GM19452 (cell line): ENCODE data around the gene RNU2-1.
"Not testable (repeated sequence)": the region's sequence is repeated elsewhere in the genome, so short reads cannot be mapped to it uniquely, and the experiment has no call there.

Experiments used
- ATAC-seq: cut with Tn5 transposase; IDR thresholded peaks from one replicate; pipeline ENCODE4 v1.9.1; 2021; ENCODE audit not compliant: unreplicated experiment

Gene RNU2-1

DNA sequence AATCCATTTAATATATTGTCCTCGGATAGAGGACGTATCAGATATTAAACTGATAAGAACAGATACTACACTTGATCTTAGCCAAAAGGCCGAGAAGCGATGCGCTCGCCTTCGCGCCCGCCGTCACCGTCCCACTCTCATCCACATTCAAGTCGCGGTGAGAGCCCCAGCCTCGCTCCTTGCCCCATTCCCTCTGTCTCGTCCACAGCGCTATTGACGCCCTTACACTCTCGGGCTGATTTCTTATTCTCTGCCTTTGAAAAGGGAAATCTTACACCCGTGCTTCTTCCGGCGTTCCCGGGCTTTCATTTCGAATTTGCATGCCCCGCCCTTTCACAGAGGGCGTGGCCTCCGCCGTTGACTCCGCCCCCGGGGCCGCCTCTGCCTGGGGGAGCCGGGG, at the start of gene RNU2-1:
Gene RNU2-1 (minus strand): TSS at position 101 of the 400 bp plus-strand sequence.
- ATAC-seq: not testable (repeated sequence)

GRCh38 chr17:43272914-43273313, 39.1 kb upstream of the RNU2-1 start:
- ATAC-seq: not testable (repeated sequence)

DNA sequence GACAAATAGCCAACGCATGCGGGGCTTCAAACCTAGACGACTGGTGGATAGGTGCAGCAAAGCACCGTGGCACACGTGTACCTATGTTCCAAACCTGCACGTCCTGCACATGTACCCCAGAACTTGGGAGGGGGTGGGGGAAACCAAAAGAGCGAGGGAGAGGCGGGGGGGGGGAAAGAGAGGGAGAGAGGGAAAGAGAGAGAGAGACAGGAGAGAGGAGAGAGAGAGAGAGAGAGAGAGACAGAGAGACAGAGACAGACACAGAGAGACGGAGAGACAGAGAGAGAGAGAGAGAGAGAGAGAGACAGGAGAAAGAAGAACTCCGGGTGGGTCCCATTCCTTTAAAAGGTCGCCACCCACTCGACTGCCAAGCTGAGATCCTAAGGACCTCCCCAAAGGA, 38.7 kb upstream of the RNU2-1 start:
- ATAC-seq: not testable (repeated sequence)

- ATAC-seq: not testable (repeated sequence)
Measured at GRCh38 chr17:43270552-43271504, 37.1 kb upstream of the RNU2-1 start.

DNA sequence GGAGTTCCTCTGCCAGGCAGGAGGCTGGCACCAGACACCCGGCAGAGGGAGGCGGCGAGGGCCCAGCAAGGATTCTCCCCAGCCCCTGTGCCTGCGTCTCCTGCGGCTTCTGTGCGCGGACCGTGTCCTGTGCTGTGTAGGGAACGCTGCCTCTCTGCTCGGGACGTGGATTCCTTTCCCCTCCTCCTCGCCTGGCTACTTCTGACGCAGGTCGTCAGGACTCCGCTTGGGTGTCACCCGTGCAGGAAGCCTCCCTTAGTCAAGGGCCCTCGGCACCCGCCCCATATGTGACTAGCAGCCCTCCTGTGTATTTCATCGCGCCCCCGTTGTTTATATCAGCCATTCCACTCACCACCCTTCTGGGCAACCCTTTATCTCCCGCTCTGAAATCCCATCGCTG, 12.7 kb upstream of the RNU2-1 start:
- not testable (repeated sequence) for ATAC-seq

DNA sequence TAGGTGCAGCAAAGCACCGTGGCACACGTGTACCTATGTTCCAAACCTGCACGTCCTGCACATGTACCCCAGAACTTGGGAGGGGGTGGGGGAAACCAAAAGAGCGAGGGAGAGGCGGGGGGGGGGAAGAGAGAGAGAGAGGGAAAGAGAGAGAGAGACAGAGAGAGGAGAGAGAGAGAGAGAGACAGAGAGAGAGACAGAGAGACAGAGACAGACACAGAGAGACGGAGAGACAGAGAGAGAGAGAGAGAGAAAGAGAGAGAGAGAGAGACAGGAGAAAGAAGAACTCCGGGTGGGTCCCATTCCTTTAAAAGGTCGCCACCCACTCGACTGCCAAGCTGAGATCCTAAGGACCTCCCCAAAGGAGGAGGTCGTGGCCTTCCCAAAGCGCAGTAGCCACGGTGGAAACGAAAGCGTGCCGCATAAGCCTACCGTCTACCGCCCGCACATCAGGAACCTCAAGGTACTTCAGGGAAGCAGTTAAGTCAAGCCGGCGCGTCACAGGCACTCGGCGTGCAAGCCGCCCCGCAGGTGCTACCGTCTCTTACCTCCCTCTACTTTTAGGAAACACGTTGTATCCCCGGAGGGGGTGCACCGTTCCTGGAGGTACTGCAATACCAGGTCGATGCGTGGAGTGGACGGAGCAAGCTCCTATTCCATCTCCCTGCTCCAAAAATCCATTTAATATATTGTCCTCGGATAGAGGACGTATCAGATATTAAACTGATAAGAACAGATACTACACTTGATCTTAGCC, 7.0 kb upstream of the RNU2-1 start:
- ATAC-seq: not testable (repeated sequence)

- ATAC-seq: not testable (repeated sequence)
Measured at GRCh38 chr17:43239597-43239996, 5.8 kb upstream of the RNU2-1 start.

DNA sequence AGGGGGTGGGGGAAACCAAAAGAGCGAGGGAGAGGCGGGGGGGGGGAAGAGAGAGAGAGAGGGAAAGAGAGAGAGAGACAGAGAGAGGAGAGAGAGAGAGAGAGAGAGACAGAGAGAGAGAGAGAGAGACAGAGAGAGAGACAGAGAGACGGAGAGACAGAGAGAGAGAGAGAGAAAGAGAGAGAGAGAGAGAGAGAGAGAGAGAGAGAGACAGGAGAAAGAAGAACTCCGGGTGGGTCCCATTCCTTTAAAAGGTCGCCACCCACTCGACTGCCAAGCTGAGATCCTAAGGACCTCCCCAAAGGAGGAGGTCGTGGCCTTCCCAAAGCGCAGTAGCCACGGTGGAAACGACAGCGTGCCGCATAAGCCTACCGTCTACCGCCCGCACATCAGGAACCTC, 514 bp downstream of the RNU2-1 start:
- not testable (repeated sequence) for ATAC-seq

DNA sequence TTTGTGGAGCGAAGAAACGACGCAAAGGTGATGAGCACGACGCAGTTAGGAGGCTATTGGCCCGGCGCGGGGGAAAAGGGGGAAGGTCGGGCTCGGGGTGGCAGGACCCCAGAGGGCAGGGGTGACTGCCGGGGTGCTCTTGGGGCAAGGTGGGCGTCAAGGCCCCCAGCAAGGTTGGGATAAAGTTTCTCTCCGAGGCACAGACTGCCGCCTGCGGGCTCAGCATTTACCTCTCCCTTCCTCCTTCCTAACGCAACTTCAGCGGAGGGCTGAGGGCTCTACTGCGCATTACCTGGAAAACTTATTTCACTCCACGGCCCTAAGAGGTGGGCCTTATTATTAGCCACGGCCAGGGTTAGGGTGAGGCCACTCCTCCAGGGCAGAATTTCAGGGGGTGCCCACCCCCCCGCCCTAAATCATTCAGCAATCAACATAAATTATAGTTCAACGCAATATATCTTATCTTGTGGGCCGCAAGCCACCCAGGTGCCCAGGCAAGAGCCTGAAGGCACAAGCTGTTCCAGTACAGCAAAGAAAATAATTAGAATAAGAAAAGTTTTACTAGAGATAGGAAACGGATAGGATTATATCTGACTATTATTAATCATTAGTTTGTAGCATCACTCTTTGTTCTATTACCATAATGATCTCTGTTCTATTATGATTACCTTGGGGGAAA, 1.6 kb downstream of the RNU2-1 start:
- ATAC-seq: not testable (repeated sequence)

- ATAC-seq: not testable (repeated sequence)
Measured at GRCh38 chr17:43231205-43232020, 2.4 kb downstream of the RNU2-1 start.

DNA sequence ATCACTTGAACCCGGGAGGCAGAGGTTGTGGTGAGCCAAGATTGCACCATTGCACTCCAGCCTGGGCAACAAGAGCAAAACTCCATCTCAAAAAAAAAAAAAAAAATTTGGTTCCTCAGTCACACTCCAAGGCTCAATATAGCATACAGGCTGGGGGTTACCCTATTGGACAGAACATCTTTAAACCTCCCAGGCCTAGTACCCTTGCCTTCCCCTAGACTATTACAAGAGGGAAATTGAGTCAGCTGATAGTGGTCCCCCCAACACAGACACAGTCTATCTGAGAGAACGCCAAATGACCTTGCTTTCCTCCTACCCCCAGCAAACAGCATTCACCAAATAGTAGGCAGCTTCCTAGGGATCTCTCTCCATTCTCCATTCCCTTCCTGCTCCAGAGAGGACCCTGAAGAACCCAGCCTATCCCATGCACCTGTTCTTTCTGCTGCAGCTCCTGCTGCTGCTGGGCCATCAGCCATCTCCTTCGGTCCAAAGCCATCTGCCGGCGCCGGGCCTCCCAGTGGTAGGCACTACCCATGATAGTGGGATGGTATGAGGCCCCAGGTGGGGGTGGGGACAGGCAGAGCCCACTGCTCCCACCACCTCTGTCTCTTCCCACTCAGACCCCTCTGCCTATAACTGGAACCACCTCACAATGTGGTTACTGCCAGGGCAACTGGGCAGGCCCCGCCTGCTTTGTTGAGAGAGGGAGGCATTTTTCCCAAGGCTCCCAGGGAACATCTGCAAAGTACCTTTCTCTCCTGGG, 5.6 kb downstream of the RNU2-1 start, which contains the start of gene CCDC200:
Gene CCDC200 (minus strand): TSS at position 604 of the 763 bp plus-strand sequence. CDS start 69 bp downstream, at position 535.
- ATAC-seq: not testable (repeated sequence)

DNA sequence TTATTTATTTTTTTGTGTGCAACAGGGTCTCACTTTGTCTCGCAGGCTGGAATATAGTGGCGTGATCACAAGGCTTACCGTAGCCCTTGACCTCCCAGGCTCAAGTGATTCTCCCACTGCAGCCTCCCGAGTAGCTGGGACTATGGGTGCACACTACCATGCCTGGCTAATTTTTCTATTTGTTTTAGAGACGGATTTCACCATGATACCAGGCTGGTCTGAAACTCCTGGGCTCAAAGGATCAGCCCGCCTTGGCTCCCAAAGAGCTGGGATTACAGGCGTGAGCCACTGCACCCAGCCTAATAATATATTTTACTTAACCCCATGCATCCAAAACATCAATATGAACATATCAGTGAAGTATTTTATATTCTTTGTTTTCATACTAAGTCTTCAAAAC, 7.4 kb downstream of the RNU2-1 start:
- no peak for ATAC-seq

DNA sequence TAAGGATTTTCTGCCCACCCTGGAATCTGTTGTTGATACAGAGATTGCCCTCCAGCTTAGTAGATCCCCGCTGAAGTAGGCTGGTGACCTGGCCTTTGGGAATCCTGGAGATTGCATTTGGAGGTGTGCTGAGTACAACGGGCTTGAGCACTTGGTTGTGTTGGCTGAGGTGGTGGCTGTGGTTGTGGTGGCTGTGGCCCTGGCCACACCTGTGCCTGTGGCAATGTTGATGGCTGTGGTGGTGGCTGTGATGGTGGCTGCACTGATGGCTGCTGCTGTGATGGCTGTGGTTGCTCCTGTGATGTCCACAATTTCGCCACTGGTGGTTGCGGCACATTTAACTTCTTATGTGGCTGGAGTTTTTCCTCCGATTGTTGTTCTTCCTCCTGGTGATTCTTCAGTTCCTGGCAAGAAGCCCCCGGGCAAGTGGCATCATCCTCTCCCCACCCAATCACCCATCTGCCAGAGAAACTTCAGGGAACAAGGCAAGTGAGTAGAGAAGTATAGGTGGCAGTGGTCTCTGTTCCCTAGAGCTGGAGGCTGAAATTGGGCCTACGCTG, 9.6 kb downstream of the RNU2-1 start:
- ATAC-seq: no peak

DNA sequence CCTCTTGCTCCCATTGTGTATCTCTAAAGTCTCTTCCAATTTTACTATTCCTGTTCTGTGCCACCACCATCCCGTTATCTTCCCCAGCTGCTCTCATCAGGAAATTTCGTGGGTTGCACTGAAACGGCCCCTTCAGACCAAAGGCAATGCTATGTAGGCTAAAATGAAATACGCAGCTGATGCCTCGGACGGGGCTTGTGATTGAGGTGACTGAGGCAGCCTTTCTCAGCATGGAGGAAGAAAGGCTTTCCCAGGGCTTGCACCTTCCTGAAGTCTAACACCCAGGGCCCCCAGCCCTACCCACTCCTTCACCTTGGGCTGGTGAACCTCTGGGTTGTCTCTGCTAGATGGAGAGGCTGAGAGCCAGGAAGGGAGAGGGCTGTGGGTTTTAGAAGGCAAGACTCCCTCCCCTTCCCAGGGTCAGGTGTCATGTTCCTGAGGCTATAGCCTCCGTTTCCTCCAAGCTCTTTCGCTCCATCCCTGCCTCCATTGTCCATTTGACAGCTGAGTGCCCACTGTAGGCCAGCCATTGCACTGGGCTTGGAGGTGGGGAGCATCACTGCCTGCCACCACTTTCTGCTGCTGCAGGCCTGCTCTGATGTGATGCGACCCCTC, 13.2 kb downstream of the RNU2-1 start:
- ATAC-seq: no peak

DNA sequence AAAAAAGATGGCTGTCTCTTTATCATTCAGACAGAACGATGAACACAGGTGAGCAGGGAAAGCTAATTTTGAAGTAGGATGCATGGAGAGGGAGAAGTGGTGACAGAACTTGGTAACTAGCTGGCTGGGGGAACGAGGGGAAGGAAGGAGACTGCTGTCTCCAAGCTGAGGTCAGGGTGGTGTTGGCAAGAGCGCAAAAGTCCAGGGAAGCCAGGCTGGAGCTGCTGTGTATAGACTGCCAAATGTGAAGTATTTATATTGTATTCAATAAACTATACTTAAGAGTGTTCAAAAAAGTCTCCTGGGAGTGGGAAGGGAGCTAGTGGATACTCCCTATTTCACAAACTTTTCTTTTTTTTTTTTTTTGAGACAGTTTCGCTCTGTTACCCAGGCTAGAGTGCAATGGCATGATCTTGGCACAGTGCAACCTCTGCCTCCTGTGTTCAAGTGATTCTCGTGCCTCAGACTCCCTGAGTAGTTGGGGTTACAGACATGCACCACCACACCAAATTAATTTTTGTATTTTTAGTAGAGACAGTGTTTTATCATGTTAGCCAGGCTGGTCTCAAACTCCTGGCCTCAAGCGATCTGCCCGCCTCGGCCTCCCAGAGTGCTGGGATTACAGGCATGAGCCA, 13.9 kb downstream of the RNU2-1 start:
- no peak for ATAC-seq

GRCh38 chr17:43219001-43219400, 14.8 kb downstream of the RNU2-1 start:
- ATAC-seq: no peak

- no peak for ATAC-seq
Measured at GRCh38 chr17:43217614-43218087, 16.1 kb downstream of the RNU2-1 start.
